GM20431 (cell line): Measurements from ENCODE around the gene DEPDC4.

Source experiments
- in situ Hi-C: fragments of 300-500 bp; cut with MseI, MboI; formaldehyde crosslinking; loops from one replicate; pipeline ENCODE4 v1.15.0; 2020; ENCODE audit warnings: low sequenced_read_pairs; ENCODE audit not compliant: unreplicated experiment

Gene DEPDC4

GRCh38 chr12:100221523-100221922 lies 45.4 kb downstream of the DEPDC4 start:
- in situ Hi-C loops, result no loop called here

GRCh38 chr12:100219328-100220109 lies 47.4 kb downstream of the DEPDC4 start:
- in situ Hi-C loops, result no loop called here

- in situ Hi-C loops, result no loop called here
Observed at GRCh38 chr12:100216337-100216736, 50.5 kb downstream of the DEPDC4 start.

- in situ Hi-C loops, result no loop called here
Observed at GRCh38 chr12:100215209-100215608, 51.7 kb downstream of the DEPDC4 start.

- in situ Hi-C loops, result no loop called here
Observed at GRCh38 chr12:100214518-100214917, 52.4 kb downstream of the DEPDC4 start.

GRCh38 chr12:100213016-100213891 lies 53.6 kb downstream of the DEPDC4 start:
- in situ Hi-C loops, result no loop called here

GRCh38 chr12:100211698-100212097 lies 55.2 kb downstream of the DEPDC4 start:
- in situ Hi-C loops, result no loop called here

GRCh38 chr12:100208834-100209233 lies 58.0 kb downstream of the DEPDC4 start:
- in situ Hi-C loops, result no loop called here

- in situ Hi-C loops, result no loop called here
Observed at GRCh38 chr12:100207311-100207710, 59.6 kb downstream of the DEPDC4 start.

- in situ Hi-C loops, result no loop called here
Observed at GRCh38 chr12:100201604-100202423, 65.1 kb downstream of the DEPDC4 start.

- in situ Hi-C loops, result no loop called here
Observed at GRCh38 chr12:100200463-100201181, 66.3 kb downstream of the DEPDC4 start, which contains the start of gene ACTR6. ACTR6 (plus strand) TSS chr12:100200815; CDS start chr12:100200852, 37 bp downstream.

GRCh38 chr12:100199347-100200149 lies 67.3 kb downstream of the DEPDC4 start:
- in situ Hi-C loops, result no loop called here

GRCh38 chr12:100199023-100199346 lies 67.9 kb downstream of the DEPDC4 start:
- in situ Hi-C loops, result no loop called here

- in situ Hi-C loops, result no loop called here
Observed at GRCh38 chr12:100197486-100197885, 69.4 kb downstream of the DEPDC4 start.

- in situ Hi-C loops, result no loop called here
Observed at GRCh38 chr12:100193085-100193484, 73.8 kb downstream of the DEPDC4 start.
